Measurements from ENCODE around the gene SMAD9.

The SMAD9 gene

DNA sequence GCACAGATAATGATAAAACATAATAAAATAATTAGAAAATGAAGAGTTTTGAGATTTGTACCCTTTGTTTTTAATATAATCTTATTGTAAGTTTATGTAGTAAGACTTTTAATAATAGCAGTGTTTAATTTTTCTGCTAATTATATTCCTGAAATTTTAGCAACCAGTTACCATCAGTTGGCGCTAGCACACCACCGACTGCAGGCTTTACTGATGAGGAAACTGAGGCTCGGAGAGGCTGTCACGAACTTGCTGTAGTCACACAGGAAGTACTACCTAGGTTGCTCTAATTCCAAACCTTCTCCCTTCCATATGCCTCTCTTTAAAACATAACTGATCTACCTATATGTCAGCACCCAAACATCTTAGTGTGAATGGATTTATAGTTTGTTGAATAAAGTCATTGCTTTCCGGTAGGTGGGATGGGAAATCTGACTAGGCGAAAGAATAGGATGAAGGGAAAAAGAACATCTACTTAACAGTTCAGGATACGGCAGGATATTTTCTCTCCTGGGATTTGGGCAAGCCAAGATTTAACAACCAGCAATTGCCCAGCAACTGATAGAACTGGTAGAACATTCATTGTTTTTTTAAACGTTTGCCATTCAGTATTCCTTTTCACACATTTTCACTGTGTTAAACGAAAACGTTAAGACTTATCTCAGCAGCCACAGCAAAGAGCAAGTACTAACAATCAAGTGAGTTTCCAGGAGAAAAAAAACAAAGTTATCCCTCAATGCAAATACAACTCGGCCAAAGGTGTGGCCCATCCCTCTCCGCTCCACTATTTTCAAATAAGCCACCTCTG, 101.8 kb downstream of the SMAD9 start:
- ChIA-PET CTCF (no interaction called here), POLR2A (interaction anchor here (1.2 kb wide), 1 partner anchor 182 kb away, joined by 5 read pairs; the partner anchor contains the start of gene EXOSC8)
- TF ChIP-seq TARDBP (IDR thresholded peaks at IDR 0.05) (no peak), LEF1 (IDR thresholded peaks at IDR 0.05; ENCODE audit: borderline replicate concordance) (no peak), SUZ12 (IDR thresholded peaks at IDR 0.05) (no peak), BHLHE40 (IDR thresholded peaks at IDR 0.05; ENCODE audit: borderline replicate concordance) (no peak), ZNF384 (IDR thresholded peaks at IDR 0.05) (no peak), HDGF (IDR thresholded peaks at IDR 0.05; ENCODE audit: borderline replicate concordance) (no peak), L3MBTL2 (conservative IDR thresholded peaks at IDR 0.05) (no peak), FOXK2 (IDR thresholded peaks at IDR 0.05) (no peak), ELF4 (IDR thresholded peaks at IDR 0.05) (no peak), NFRKB (IDR thresholded peaks at IDR 0.05) (no peak), PKNOX1 (IDR thresholded peaks at IDR 0.05) (no peak), SP1 (IDR thresholded peaks at IDR 0.05) (no peak), FOXA1 (IDR thresholded peaks at IDR 0.05) (no peak), CTBP1 (IDR thresholded peaks at IDR 0.05; ENCODE audit: borderline replicate concordance) (no peak), FOXM1 (IDR thresholded peaks at IDR 0.05; ENCODE audit: borderline replicate concordance) (no peak), ARNT (IDR thresholded peaks at IDR 0.05) (no peak)
- peak; percentile 8 for DNase-seq (ENCODE audit: extremely low spot score)

DNA sequence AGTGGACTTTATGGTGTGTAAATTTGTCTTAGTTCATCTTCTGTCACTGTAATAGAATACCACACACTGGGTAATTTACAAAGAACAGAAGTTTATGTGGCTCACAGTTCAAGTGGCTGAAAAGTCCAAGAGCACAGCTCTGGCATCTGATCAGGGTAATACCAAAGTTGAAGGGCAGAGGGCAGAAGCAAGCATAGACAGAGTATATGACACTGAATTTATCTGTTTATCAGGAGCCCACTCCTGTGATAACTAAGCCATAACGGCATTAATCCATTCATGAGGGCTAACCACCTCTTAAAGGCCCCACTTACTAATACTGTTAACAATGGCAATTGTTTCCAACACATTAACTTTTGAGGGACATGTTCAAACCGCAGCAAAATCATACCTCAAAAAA, 105.0 kb downstream of the SMAD9 start:
- CTCF ChIA-PET, result interaction anchor here (0.7 kb wide), 1 partner anchor 87 kb away, joined by 5 read pairs; no protein-coding TSS in a partner anchor
- TF ChIP-seq NFRKB (IDR thresholded peaks at IDR 0.05), result no peak
- TF ChIP-seq TARDBP (IDR thresholded peaks at IDR 0.05), result no peak
- no peak for TF ChIP-seq FOXA1 (IDR thresholded peaks at IDR 0.05)
- no peak for TF ChIP-seq SP1 (IDR thresholded peaks at IDR 0.05)
- TF ChIP-seq FOXK2 (IDR thresholded peaks at IDR 0.05), result no peak
- no peak for TF ChIP-seq FOXM1 (IDR thresholded peaks at IDR 0.05; ENCODE audit: borderline replicate concordance)
- no peak for TF ChIP-seq L3MBTL2 (conservative IDR thresholded peaks at IDR 0.05)
- TF ChIP-seq HDGF (IDR thresholded peaks at IDR 0.05; ENCODE audit: borderline replicate concordance), result no peak
- no peak for TF ChIP-seq SUZ12 (IDR thresholded peaks at IDR 0.05)
- POLR2A ChIA-PET, result no interaction called here
- DNase-seq (ENCODE audit: extremely low spot score), result peak; percentile 25

- DNase-seq (ENCODE audit: extremely low spot score), result no peak
- CTCF ChIA-PET, result no interaction called here
- POLR2A ChIA-PET, result no interaction called here
- TF ChIP-seq HDGF (IDR thresholded peaks at IDR 0.05; ENCODE audit: borderline replicate concordance) (no peak), LEF1 (IDR thresholded peaks at IDR 0.05; ENCODE audit: borderline replicate concordance) (no peak), SUZ12 (IDR thresholded peaks at IDR 0.05) (no peak), PKNOX1 (IDR thresholded peaks at IDR 0.05) (no peak), FOXK2 (IDR thresholded peaks at IDR 0.05) (no peak), FOXM1 (IDR thresholded peaks at IDR 0.05; ENCODE audit: borderline replicate concordance) (no peak), ARNT (IDR thresholded peaks at IDR 0.05) (no peak), FOXA1 (IDR thresholded peaks at IDR 0.05) (no peak), ZNF384 (IDR thresholded peaks at IDR 0.05) (no peak), SP1 (IDR thresholded peaks at IDR 0.05) (no peak), TARDBP (IDR thresholded peaks at IDR 0.05) (no peak), BHLHE40 (IDR thresholded peaks at IDR 0.05; ENCODE audit: borderline replicate concordance) (no peak)
Measured at GRCh38 chr13:36814465-36814864, 105.6 kb downstream of the SMAD9 start.

DNA sequence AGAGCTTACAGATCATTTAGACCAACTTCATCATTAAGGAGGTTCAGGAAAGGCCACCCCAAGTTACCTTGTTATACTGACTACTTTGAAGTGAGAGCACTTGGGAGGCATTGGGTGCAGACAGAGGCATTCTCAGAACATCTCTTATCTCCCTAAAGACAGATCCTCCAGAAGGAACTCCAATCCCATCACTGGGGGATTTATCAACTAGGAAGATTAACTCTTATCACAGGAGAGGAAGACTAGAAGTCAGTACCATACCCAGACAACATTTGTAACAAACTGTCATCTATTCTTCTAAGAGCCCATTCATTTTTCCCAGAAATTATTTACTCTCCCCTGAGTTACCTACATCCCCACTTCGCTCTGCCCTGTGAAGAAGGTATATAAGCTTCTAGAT, 106.8 kb downstream of the SMAD9 start:
- ChIA-PET CTCF (interaction anchor here (0.7 kb wide), 1 partner anchor 10 kb away, joined by 5 read pairs; no protein-coding TSS in a partner anchor), POLR2A (no interaction called here)
- TF ChIP-seq NFRKB (IDR thresholded peaks at IDR 0.05), result no peak
- no peak for TF ChIP-seq TARDBP (IDR thresholded peaks at IDR 0.05)
- no peak for TF ChIP-seq LEF1 (IDR thresholded peaks at IDR 0.05; ENCODE audit: borderline replicate concordance)
- no peak for TF ChIP-seq FOXA1 (IDR thresholded peaks at IDR 0.05)
- no peak for DNase-seq (ENCODE audit: extremely low spot score)

- no peak for TF ChIP-seq FOXK2 (IDR thresholded peaks at IDR 0.05)
- ChIA-PET POLR2A (no interaction called here), CTCF (interaction anchor here (0.7 kb wide), 2 partner anchors 99 to 388 kb away, joined by 4 to 6 read pairs; no protein-coding TSS in a partner anchor)
- no peak for DNase-seq (ENCODE audit: extremely low spot score)
Measured at GRCh38 chr13:36807616-36808015, 112.4 kb downstream of the SMAD9 start.

- POLR2A ChIA-PET, result no interaction called here
- no peak for TF ChIP-seq SUZ12 (IDR thresholded peaks at IDR 0.05)
- no peak for TF ChIP-seq SP1 (IDR thresholded peaks at IDR 0.05)
- no peak for TF ChIP-seq L3MBTL2 (conservative IDR thresholded peaks at IDR 0.05)
- no peak for TF ChIP-seq NFRKB (IDR thresholded peaks at IDR 0.05)
- no peak for TF ChIP-seq ARNT (IDR thresholded peaks at IDR 0.05)
- CTCF ChIA-PET, result no interaction called here
- DNase-seq (ENCODE audit: extremely low spot score), result no peak
Measured at GRCh38 chr13:36806102-36806501, 113.9 kb downstream of the SMAD9 start.

DNA sequence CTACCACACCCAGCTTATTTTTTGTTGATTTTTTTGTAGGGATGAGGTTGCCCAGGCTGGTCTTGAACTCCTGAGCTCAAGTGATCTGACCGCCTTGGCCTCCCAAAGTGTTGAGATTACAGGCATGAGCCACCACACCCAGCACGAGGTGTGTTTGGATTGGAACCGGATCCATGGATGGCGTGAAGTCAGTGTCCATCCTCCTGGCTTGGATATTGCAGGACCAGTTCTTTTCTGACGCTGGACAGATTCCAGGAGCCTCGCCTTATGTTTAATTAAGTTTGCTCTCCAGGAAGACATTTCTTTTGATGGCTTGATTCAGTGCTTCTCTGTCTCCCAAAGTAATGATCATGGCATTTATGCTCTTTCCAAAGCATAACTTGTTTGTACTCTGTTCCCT, 115.5 kb downstream of the SMAD9 start:
- no peak for DNase-seq (ENCODE audit: extremely low spot score)
- TF ChIP-seq LEF1 (IDR thresholded peaks at IDR 0.05; ENCODE audit: borderline replicate concordance) (no peak), CTBP1 (IDR thresholded peaks at IDR 0.05; ENCODE audit: borderline replicate concordance) (no peak), L3MBTL2 (conservative IDR thresholded peaks at IDR 0.05) (no peak), ZNF384 (IDR thresholded peaks at IDR 0.05) (no peak), FOXK2 (IDR thresholded peaks at IDR 0.05) (no peak), FOXM1 (IDR thresholded peaks at IDR 0.05; ENCODE audit: borderline replicate concordance) (no peak), PKNOX1 (IDR thresholded peaks at IDR 0.05) (no peak), BHLHE40 (IDR thresholded peaks at IDR 0.05; ENCODE audit: borderline replicate concordance) (no peak), FOXA1 (IDR thresholded peaks at IDR 0.05) (no peak), TARDBP (IDR thresholded peaks at IDR 0.05) (no peak), ARNT (IDR thresholded peaks at IDR 0.05) (no peak)
- ChIA-PET CTCF (no interaction called here), POLR2A (no interaction called here)

All from HEK293T (cell line).